ENCODE measurements around the gene TPM1. TPM values are rescaled to one million over a fixed set of nuclear protein-coding genes. Genes with fewer than 3 reads are reported as not detected.

Gene TPM1
- total and polyA plus RNA-seq, 2 donors (not counting 1 experiment from before 2014, with no cell fraction given) = 5.5 to 20.3 TPM

- ChIA-PET POLR2A (no interaction called here), CTCF (no interaction called here)
- Histone ChIP-seq H3K4me3 (ENCODE audit: control extremely low read depth in 1 of 5, extremely low read depth in 1 of 5, insufficient read depth in 1 of 5, low read depth in 2 of 5, low read length in 4 of 5) (no peak overlapping the region), H3K9ac (ENCODE audit: low read length) (no peak overlapping the region), H3K4me1 (ENCODE audit: control insufficient read depth in 2 of 2, insufficient read depth in 2 of 2, low read length in 2 of 2) (no peaks in the 10 kb centered on the region), H4K20me1 (ENCODE audit: control insufficient read depth, insufficient read depth, low read length, poor library complexity, severe bottlenecking) (no peaks in the 10 kb centered on the region), H3K4me2 (replicated peaks; ENCODE audit: low read depth, low read length, poor library complexity, severe bottlenecking) (no peak overlapping the region), H2AFZ (ENCODE audit: insufficient read depth, low read depth, low read length, poor library complexity, severe bottlenecking) (no peak overlapping the region), H3K27ac (ENCODE audit: low read length in 2 of 2) (no peak overlapping the region), H3K27me3 (replicated peaks in 1 of 4; ENCODE audit: control extremely low read depth in 1 of 4, control insufficient read depth in 3 of 4, insufficient read depth in 4 of 4, low read length in 3 of 4) (no peaks in the 10 kb centered on the region), H3K79me2 (ENCODE audit: control insufficient read depth, insufficient read depth, low read length) (no peaks in the 10 kb centered on the region), H3K9me3 (ENCODE audit: control extremely low read depth in 1 of 3, control insufficient read depth in 2 of 3, insufficient read depth in 1 of 3, low read length in 2 of 3) (no peaks in the 10 kb centered on the region), H3K36me3 (replicated peaks in 1 of 2; ENCODE audit: control extremely low read depth in 1 of 2, control insufficient read depth in 1 of 2, extremely low read depth in 1 of 2, insufficient read depth in 2 of 2, low read length in 1 of 2) (peaks cover 0 to 23% of the 10 kb centered on the region in 2 experiments)
- DNase-seq = no peak
- H3K27ac Mint-ChIP-seq = no peak overlapping the region
- no peak for ATAC-seq (ENCODE audit: low read depth)
- WGBS (ENCODE audit: insufficient coverage) = over 99% methylated on average over 10 of the region's 10 CpGs
- TF ChIP-seq, protein P1, sequence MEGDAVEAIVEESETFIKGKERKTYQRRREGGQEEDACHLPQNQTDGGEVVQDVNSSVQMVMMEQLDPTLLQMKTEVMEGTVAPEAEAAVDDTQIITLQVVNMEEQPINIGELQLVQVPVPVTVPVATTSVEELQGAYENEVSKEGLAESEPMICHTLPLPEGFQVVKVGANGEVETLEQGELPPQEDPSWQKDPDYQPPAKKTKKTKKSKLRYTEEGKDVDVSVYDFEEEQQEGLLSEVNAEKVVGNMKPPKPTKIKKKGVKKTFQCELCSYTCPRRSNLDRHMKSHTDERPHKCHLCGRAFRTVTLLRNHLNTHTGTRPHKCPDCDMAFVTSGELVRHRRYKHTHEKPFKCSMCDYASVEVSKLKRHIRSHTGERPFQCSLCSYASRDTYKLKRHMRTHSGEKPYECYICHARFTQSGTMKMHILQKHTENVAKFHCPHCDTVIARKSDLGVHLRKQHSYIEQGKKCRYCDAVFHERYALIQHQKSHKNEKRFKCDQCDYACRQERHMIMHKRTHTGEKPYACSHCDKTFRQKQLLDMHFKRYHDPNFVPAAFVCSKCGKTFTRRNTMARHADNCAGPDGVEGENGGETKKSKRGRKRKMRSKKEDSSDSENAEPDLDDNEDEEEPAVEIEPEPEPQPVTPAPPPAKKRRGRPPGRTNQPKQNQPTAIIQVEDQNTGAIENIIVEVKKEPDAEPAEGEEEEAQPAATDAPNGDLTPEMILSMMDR (IDR thresholded peaks at IDR 0.05) = no peak
- TF ChIP-seq EZH2 (IDR thresholded peaks at IDR 0.05; ENCODE audit: borderline replicate concordance, insufficient read depth, low read depth, low read length, poor library complexity, severe bottlenecking) = no peak
- intact Hi-C loops (cut with micrococcal nuclease) = no loop called here
- no peaks in the 10 kb centered on the region for H3K27me3 Mint-ChIP-seq
- no peaks in the 10 kb centered on the region for H3K9me3 Mint-ChIP-seq (ENCODE audit: insufficient read depth)
- no peak overlapping the region for H3K4me3 Mint-ChIP-seq
- H3K4me1 Mint-ChIP-seq = no peaks in the 10 kb centered on the region
Observed at GRCh38 chr15:63060699-63061098, 18.2 kb downstream of the TPM1 start.

DNA sequence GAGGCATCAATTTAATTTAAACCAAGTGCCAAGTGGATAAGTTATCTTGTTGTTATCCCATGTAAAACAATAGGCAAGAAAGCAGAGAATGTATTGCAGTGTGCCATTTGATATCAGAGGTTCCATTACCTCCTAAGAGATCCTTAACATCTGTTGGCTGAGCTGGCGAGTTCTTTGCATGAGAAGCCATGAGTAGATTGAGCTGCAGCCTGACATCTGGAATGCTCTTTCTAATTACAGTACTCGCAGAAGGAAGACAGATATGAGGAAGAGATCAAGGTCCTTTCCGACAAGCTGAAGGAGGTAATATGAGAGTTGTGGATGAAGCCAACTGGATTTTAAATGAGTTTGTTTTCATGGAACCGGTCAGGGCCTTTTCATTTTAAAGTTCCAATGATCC is 19.4 kb downstream of the TPM1 start:
- H3K27ac Mint-ChIP-seq = no peak overlapping the region
- no peak overlapping the region for H3K4me3 Mint-ChIP-seq
- H3K9me3 Mint-ChIP-seq (ENCODE audit: insufficient read depth) = no peaks in the 10 kb centered on the region
- intact Hi-C loops (cut with micrococcal nuclease) = no loop called here
- Histone ChIP-seq H2AFZ (ENCODE audit: insufficient read depth, low read depth, low read length, poor library complexity, severe bottlenecking) (no peak overlapping the region), H3K4me2 (replicated peaks; ENCODE audit: low read depth, low read length, poor library complexity, severe bottlenecking) (no peak overlapping the region), H3K4me1 (ENCODE audit: control insufficient read depth in 2 of 2, insufficient read depth in 2 of 2, low read length in 2 of 2) (no peaks in the 10 kb centered on the region), H3K9ac (ENCODE audit: low read length) (no peak overlapping the region), H3K36me3 (replicated peaks in 1 of 2; ENCODE audit: control extremely low read depth in 1 of 2, control insufficient read depth in 1 of 2, extremely low read depth in 1 of 2, insufficient read depth in 2 of 2, low read length in 1 of 2) (peaks cover 0 to 23% of the 10 kb centered on the region in 2 experiments), H3K27ac (ENCODE audit: low read length in 2 of 2) (no peak overlapping the region), H4K20me1 (ENCODE audit: control insufficient read depth, insufficient read depth, low read length, poor library complexity, severe bottlenecking) (no peaks in the 10 kb centered on the region), H3K79me2 (ENCODE audit: control insufficient read depth, insufficient read depth, low read length) (no peaks in the 10 kb centered on the region), H3K9me3 (ENCODE audit: control extremely low read depth in 1 of 3, control insufficient read depth in 2 of 3, insufficient read depth in 1 of 3, low read length in 2 of 3) (no peaks in the 10 kb centered on the region), H3K4me3 (ENCODE audit: control extremely low read depth in 1 of 5, extremely low read depth in 1 of 5, insufficient read depth in 1 of 5, low read depth in 2 of 5, low read length in 4 of 5) (no peak overlapping the region), H3K27me3 (replicated peaks in 1 of 4; ENCODE audit: control extremely low read depth in 1 of 4, control insufficient read depth in 3 of 4, insufficient read depth in 4 of 4, low read length in 3 of 4) (no peaks in the 10 kb centered on the region)
- WGBS (ENCODE audit: insufficient coverage) = 97% methylated on average over 3 of the region's 4 CpGs
- H3K4me1 Mint-ChIP-seq = no peaks in the 10 kb centered on the region
- ATAC-seq (ENCODE audit: low read depth) (no peak), DNase-seq (no peak)
- POLR2A ChIA-PET = no interaction called here
- CTCF ChIA-PET = no interaction called here
- H3K27me3 Mint-ChIP-seq = no peaks in the 10 kb centered on the region
- no peak for TF ChIP-seq EZH2 (IDR thresholded peaks at IDR 0.05; ENCODE audit: borderline replicate concordance, insufficient read depth, low read depth, low read length, poor library complexity, severe bottlenecking)
- TF ChIP-seq, protein P1 (IDR thresholded peaks at IDR 0.05) = no peak

Measured in B cell (primary cell).